DMS79 (cell line): ENCODE results near the gene SLC9A8.
"Not testable (repeated sequence)": the region's sequence is repeated elsewhere in the genome, so short reads cannot be mapped to it uniquely, and the experiment has no call there.

Source experiments
- DNase-seq: peaks from one replicate; lab custom pipeline; 2025; lab: John Stamatoyannopoulos, UW

SLC9A8 gene

GRCh38 chr20:49850463-49851230 lies 38.0 kb downstream of the SLC9A8 start:
- DNase-seq = peak; percentile 53

GRCh38 chr20:49851231-49851705 lies 38.6 kb downstream of the SLC9A8 start:
- no peak for DNase-seq

GRCh38 chr20:49851991-49852390 lies 39.4 kb downstream of the SLC9A8 start:
- no peak for DNase-seq

- DNase-seq = no peak
Measured at GRCh38 chr20:49852522-49853080, 40.0 kb downstream of the SLC9A8 start.

GRCh38 chr20:49853640-49854039 lies 41.0 kb downstream of the SLC9A8 start:
- DNase-seq = no peak

GRCh38 chr20:49854190-49854875 lies 41.7 kb downstream of the SLC9A8 start:
- DNase-seq = no peak

- DNase-seq = no peak
Measured at GRCh38 chr20:49856904-49857303, 44.3 kb downstream of the SLC9A8 start.

GRCh38 chr20:49858076-49858585 lies 45.5 kb downstream of the SLC9A8 start:
- no peak for DNase-seq

GRCh38 chr20:49859011-49859410 lies 46.4 kb downstream of the SLC9A8 start:
- DNase-seq = no peak

GRCh38 chr20:49859807-49860206 lies 47.2 kb downstream of the SLC9A8 start:
- DNase-seq = no peak

- not testable (repeated sequence) for DNase-seq
Measured at GRCh38 chr20:49861232-49861631, 48.6 kb downstream of the SLC9A8 start.

- no peak for DNase-seq
Measured at GRCh38 chr20:49862607-49863200, 50.1 kb downstream of the SLC9A8 start.

GRCh38 chr20:49863666-49864065 lies 51.0 kb downstream of the SLC9A8 start:
- no peak for DNase-seq

GRCh38 chr20:49865559-49865958 lies 52.9 kb downstream of the SLC9A8 start:
- DNase-seq = no peak

GRCh38 chr20:49866051-49866450 lies 53.4 kb downstream of the SLC9A8 start:
- DNase-seq = no peak

- DNase-seq = no peak
Measured at GRCh38 chr20:49867453-49868215, 55.0 kb downstream of the SLC9A8 start.

- DNase-seq = no peak
Measured at GRCh38 chr20:49868538-49868937, 55.9 kb downstream of the SLC9A8 start.

- DNase-seq = no peak
Measured at GRCh38 chr20:49868964-49869363, 56.3 kb downstream of the SLC9A8 start.

- DNase-seq = no peak
Measured at GRCh38 chr20:49870261-49870660, 57.6 kb downstream of the SLC9A8 start.

GRCh38 chr20:49871391-49871948 lies 58.8 kb downstream of the SLC9A8 start:
- DNase-seq = no peak

- no peak for DNase-seq
Measured at GRCh38 chr20:49872056-49872455, 59.4 kb downstream of the SLC9A8 start.
